ENCODE measurements around the gene HDAC5. TPM values are rescaled to one million over a fixed set of nuclear protein-coding genes. Genes with fewer than 3 reads are reported as not detected.
A peak's percentile ranks its signal among the peaks of the same experiment; 100 is the strongest.

Gene HDAC5
- total RNA-seq, 2 experiments from 2014 or later: 31.4 to 41.5 TPM

DNA sequence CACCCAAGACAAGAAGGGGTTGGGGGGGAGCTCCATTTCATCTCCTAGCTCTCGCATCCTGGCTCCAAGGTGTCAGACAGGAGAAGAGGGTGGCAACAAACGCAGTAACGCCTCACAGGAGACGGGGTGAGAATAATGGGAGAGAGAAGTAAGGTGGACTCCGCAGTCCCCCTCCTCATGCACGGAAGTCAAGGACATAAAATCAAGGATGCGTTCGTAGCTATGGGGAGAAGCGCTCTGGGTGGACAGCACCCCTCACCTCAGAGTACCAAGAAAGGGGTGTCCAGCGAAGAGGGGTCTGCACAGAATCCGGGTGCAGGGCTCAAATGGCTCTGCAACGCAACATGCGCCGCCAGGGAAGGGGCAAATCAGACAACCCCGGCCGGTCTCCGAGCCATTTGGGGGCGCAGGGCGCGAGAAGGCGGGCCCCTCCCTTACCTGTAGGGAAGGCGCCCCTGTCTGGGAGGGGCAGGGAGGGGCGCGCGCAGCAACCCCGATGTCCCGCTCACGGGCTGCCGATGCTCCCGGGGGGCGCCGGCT is 555 bp downstream of the HDAC5 start:
- Histone ChIP-seq H4K20me1 (ENCODE audit: insufficient read depth, low read length) (no peaks in the 10 kb centered on the region; the same call in 1 of the 2 replicates), H3K9me2 (ENCODE audit: insufficient read depth, low read length) (no peaks in the 10 kb centered on the region), H3K27ac (ENCODE audit: low read depth, low read length, poor library complexity, severe bottlenecking) (peak overlapping the region; percentile 50), H3K36me3 (ENCODE audit: insufficient read depth, low read length) (no peaks in the 10 kb centered on the region), H3K79me2 (ENCODE audit: insufficient read depth, low read depth, low read length) (peaks cover 7% of the 10 kb centered on the region; the same call in 1 of the 2 replicates), H3K4me2 (ENCODE audit: low read length) (peak overlapping the region; percentile 86), H2AFZ (ENCODE audit: low read length) (peak overlapping the region; percentile 81), H3K4me1 (ENCODE audit: insufficient read depth, low read length, poor library complexity, severe bottlenecking) (peaks cover 25% of the 10 kb centered on the region), H3K4me3 (ENCODE audit: low read depth, low read length, poor library complexity, severe bottlenecking) (peak overlapping the region; percentile 85), H3K9me3 (ENCODE audit: low read length) (no peaks in the 10 kb centered on the region)
- BruUV-seq (replicated peaks): TSS peak; percentile 72
- POLR2A ChIA-PET: interaction anchor here (0.6 to 1.8 kb wide), 6 partner anchors 12 to 1350 kb away, joined by 3 to 7 read pairs (median 4); no protein-coding TSS in a partner anchor
- TF ChIP-seq, protein P1, sequence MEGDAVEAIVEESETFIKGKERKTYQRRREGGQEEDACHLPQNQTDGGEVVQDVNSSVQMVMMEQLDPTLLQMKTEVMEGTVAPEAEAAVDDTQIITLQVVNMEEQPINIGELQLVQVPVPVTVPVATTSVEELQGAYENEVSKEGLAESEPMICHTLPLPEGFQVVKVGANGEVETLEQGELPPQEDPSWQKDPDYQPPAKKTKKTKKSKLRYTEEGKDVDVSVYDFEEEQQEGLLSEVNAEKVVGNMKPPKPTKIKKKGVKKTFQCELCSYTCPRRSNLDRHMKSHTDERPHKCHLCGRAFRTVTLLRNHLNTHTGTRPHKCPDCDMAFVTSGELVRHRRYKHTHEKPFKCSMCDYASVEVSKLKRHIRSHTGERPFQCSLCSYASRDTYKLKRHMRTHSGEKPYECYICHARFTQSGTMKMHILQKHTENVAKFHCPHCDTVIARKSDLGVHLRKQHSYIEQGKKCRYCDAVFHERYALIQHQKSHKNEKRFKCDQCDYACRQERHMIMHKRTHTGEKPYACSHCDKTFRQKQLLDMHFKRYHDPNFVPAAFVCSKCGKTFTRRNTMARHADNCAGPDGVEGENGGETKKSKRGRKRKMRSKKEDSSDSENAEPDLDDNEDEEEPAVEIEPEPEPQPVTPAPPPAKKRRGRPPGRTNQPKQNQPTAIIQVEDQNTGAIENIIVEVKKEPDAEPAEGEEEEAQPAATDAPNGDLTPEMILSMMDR (conservative IDR thresholded peaks at IDR 0.05; ENCODE audit: low read length): peak; percentile 23; the same call in 1 of the 2 replicates
- TF ChIP-seq EZH2phosphoT487 (IDR thresholded peaks at IDR 0.05; ENCODE audit: borderline replicate concordance, low read depth, low read length): no peak
- DNase-seq (ENCODE audit: low spot score): peak; percentile 36
- CTCF ChIA-PET (ENCODE audit: unreplicated experiment): interaction anchor here (0.6 to 0.9 kb wide), 2 partner anchors 40 to 62 kb away, joined by 4 to 5 read pairs; no protein-coding TSS in a partner anchor
- intact Hi-C loops (cut with micrococcal nuclease; ENCODE audit: unreplicated experiment): loop anchor here (1.0 to 5.0 kb wide), 3 partner anchors 51 to 204 kb away; partner anchors contain the start of genes G6PC3 and TMUB2

DNA sequence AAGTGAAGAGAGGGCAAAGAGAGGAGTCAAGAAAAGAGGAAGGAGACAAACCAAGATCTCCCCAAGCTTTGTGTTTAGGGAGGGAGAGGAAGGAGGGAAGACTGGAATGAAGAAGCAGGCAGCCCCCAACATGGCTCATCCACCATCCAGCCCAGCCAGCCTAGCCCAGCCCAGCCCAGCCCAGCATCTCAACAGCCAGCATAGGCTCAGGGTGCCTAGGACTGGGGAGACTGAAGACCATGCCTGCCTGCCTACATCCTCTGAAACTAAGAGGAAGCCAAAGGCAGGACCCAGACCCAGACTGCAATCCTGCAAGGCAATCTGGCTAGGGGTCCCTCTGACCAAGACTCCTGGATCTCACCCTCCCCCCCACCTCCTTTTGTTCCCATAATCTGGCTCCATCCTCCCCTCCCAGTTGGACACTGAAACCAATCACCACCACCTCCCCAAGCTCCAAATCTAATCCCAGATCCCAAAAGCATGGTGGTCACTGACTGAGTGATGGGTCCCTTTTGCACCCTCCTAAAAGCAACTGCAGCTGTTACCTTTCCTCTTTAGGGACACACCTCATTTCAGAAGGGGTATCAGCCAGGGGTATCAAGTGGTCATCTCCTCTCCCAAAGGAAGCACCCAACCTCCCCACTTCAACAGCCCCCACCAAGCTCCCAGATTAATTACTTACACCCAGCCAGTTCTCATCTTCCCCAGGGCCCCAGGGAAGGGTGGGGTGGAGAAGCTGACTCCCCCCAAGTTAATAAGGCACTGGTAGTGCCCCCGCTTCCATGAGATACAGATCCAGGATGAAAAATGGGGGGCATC is 1.2 kb downstream of the HDAC5 start:
- ChIA-PET POLR2A (interaction anchor here (0.6 to 1.8 kb wide), 3 partner anchors 11 to 1350 kb away, joined by 3 to 4 read pairs (median 4); no protein-coding TSS in a partner anchor), CTCF (ENCODE audit: unreplicated experiment) (no interaction called here)
- Histone ChIP-seq H2AFZ (ENCODE audit: low read length) (no peak overlapping the region), H3K4me1 (ENCODE audit: insufficient read depth, low read length, poor library complexity, severe bottlenecking) (peaks cover 25% of the 10 kb centered on the region), H3K9me3 (ENCODE audit: low read length) (no peaks in the 10 kb centered on the region), H3K4me3 (ENCODE audit: low read depth, low read length, poor library complexity, severe bottlenecking) (peak overlapping the region; percentile 85), H3K9me2 (ENCODE audit: insufficient read depth, low read length) (no peaks in the 10 kb centered on the region), H3K4me2 (ENCODE audit: low read length) (peak overlapping the region; percentile 86), H3K27ac (ENCODE audit: low read depth, low read length, poor library complexity, severe bottlenecking) (no peak overlapping the region), H3K36me3 (ENCODE audit: insufficient read depth, low read length) (no peaks in the 10 kb centered on the region), H3K79me2 (ENCODE audit: insufficient read depth, low read depth, low read length) (peaks cover 7% of the 10 kb centered on the region; the same call in 1 of the 2 replicates), H4K20me1 (ENCODE audit: insufficient read depth, low read length) (no peaks in the 10 kb centered on the region; the same call in 1 of the 2 replicates)
- DNase-seq (ENCODE audit: low spot score): no peak
- BruUV-seq (replicated peaks): no TSS peak
- intact Hi-C loops (cut with micrococcal nuclease; ENCODE audit: unreplicated experiment): loop anchor here (5.0 kb wide), 2 partner anchors 50 to 205 kb away; partner anchors contain the start of gene G6PC3
- TF ChIP-seq, protein P1 (conservative IDR thresholded peaks at IDR 0.05; ENCODE audit: low read length): no peak
- TF ChIP-seq EZH2phosphoT487 (IDR thresholded peaks at IDR 0.05; ENCODE audit: borderline replicate concordance, low read depth, low read length): no peak

All from OCI-LY7 (cell line).